Right hindlimb (tissue), 1 donor: ENCODE results near the gene RNF135.
"Not testable (repeated sequence)": the region's sequence is repeated elsewhere in the genome, so short reads cannot be mapped to it uniquely, and the experiment has no call there.

ENCODE experiments used
- DNase-seq: peaks from one replicate; pipeline ENCODE4 v3.0.0-alpha.2; 2018

Gene RNF135

DNA sequence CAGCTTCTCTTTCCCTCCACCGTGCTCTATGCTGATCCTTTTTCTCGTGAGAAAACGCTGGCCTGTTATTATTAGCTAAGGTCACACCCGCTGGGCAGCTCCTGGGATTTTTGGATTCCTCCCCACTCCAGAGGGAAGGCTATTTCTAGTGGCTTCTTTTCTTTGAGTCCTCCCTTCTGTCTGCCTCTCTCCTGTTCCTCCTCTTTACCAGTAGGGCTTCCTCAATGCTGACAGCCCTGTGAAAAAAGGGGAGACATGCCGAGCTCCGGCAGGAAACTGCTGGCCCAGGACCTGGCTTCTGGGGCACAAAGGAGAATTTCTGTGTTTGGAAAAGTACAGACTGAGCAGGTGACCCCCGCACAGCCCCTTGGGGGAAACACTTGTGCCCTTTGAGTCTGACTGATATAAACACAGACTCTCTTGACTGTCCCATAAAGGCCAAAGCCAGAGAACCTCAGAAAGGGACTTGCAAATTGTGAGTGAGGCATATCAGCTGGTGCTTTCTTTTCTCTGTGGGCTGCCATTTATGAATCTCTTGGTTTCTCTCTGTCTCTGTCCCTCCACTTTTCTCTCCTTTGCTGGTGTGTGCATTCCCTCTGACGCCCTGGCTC lies 14.0 kb upstream of the RNF135 start:
- DNase-seq: no peak

GRCh38 chr17:30957741-30958140 lies 13.1 kb upstream of the RNF135 start:
- DNase-seq: no peak

DNA sequence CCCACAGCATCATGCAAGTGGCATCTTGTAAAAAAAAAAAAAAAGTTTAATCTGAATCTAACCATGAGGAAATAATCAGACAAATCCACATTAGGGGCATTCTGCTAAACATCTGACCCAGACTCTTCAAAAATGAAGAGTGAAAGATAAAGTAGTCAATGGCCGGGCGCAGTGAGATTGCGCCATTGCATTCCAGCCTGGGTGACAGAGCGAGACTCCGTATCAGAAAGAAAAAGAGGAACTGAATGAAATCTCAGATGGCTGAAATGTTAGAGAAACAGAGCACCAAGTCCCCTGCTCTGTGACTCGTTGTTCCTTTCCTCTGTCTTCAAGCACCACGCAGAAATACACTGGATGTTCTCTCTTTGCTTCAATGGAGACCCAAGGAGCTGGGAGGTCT lies 12.7 kb upstream of the RNF135 start:
- no peak for DNase-seq

DNA sequence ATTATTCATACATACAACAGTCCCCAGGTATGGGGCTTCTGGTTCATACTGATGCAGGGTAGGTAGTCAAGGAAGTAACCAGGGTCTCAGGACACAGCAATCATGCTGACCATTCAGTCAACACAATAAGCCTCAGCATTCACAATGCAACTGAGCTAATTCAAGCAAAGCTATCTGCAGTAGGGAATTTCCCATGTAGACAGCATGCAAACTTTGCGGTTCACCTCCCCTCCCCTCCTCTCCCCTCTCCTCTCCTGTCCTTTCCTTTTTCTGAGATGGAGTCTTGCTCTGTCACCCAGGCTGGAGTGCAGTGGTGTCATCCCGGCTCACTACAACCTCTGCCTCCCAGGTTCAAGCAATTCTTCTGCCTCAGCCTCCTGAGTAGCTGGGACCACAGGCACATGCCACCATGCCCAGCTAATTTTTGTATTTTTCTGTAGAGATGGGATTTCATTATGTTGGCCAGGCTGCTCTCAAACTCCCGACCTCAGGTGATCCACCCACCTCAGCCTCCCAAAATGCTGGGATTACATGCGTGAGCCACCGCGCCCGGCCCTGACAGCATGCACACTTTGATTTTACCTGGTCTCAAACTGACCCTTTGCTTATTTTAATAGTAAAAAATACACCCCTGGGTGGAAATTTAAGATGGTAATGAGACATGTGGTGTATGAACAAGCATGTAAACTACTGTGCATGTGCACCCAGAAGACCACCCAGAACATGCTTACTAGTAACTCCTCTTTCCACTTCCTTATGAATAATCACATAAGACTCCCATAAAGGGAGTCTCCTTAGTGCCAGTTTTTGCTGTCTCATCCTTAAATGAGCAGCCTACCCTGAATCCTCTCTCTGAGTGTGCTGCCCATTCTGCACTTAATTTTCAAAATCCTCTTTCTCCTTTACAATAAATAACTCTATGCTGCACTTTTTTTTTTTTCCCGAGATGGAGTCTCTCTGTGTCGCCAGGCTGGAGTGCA lies 9.3 kb upstream of the RNF135 start:
- DNase-seq: no peak

- DNase-seq: not testable (repeated sequence)
These were observed 6.5 kb upstream of the RNF135 start for GRCh38 chr17:30964312-30964711.

- DNase-seq: no peak
These were observed 6.0 kb upstream of the RNF135 start for GRCh38 chr17:30964876-30965275.

GRCh38 chr17:30965686-30966085 lies 5.2 kb upstream of the RNF135 start:
- no peak for DNase-seq

- DNase-seq: not testable (repeated sequence)
These were observed 2.9 kb upstream of the RNF135 start for GRCh38 chr17:30967911-30968310.

DNA sequence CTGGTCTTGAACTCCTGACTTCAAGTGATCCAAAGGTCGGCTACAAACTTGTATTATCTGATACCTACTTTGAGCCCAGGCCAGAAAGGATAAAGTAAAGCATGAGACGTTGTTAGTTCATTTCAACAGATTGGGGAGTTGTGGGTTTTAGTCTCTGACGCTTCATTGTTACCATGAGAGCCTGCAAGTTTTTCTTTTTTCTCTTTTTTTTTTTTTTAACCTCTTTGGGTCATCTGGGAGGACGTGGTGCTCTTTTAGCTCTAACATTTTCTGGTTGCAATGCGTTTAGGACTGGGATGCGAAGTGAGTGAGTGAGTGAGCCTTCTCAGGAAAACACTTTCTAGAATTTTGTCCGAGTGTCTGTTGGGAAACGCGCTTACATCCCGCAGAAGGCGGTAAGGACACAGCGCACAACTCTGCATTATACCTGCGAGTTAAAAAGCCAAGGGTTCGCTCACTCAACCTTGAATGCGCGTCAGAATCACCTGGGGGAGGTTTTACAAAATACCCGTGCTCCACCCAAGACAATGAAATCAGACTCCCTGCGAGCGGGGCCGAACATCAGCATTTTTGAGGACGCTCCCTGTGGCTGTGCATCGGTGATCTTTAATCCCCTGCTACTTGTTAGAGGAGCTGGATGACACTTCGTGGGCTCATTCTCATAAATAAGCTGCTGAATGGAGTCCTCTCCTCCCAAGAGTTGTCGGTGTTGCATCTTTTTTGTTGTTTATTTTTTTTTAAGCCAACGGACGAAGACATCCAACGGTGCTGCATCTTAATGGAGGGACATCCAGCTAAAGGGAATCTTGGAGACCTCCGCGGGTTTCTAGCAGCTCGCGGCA lies 629 bp upstream of the RNF135 start:
- DNase-seq: no peak

DNA sequence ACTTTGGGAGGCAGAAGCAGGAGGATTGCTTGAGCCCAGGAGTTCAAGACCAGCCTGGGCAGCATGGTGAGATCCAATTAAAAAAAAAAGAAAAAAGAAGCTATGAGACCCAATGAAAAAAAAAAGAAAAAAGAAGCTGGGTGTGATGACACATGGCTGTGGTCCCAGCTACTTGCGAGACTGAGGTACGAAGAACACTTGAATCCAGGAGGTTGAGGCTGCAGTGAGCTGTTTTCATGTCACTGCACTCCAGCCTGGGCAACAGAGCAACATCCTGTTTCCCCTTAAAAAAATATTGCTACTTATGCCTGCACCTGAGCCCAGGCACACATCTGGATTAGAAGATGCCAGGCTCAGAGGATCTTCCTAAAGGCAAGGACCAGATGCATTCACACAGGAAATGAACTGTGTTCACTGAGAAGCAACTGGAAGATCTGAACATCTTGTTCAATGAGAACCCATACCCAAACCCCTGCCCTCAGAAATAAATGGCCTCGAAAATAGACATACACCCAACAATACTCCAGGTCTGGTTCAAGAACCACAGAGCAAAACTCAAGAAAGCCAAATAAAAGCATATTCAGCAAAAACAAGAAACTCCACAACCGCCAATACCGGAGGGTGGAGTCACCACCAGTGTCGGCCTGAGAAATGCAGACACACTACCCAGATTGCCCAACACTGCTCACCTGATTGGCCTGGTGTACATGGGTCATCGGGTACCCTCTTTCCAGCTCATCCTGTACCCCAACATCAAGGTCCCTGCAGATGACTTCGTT lies 4.4 kb downstream of the RNF135 start:
- no peak for DNase-seq

- DNase-seq: not testable (repeated sequence)
These were observed 9.1 kb downstream of the RNF135 start for GRCh38 chr17:30979919-30980318.

- no peak for DNase-seq
These were observed 11.0 kb downstream of the RNF135 start for GRCh38 chr17:30981531-30982519.

GRCh38 chr17:30982855-30983254 lies 12.0 kb downstream of the RNF135 start:
- no peak for DNase-seq

- DNase-seq: no peak
These were observed 19.6 kb downstream of the RNF135 start for GRCh38 chr17:30990458-30990857.

DNA sequence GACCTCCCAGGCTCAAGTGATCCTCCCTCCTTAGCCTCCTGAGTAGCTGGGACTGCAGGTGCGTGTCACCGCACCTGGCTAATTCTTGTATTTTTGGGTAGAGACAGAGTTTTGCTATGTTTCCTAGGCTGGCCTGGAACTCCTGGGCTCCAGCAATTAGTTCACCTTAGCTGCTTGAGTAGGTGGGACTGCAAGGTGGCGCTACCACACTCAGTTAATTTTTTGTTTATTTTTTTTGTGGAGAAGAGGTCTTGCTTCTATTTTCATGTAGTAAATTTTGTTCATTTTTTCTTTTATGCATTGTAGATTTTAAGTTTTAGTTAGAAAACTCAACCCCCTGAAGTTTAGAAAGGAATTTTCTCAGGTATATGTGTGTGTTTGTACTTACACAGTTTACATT lies 21.7 kb downstream of the RNF135 start:
- DNase-seq: no peak

DNA sequence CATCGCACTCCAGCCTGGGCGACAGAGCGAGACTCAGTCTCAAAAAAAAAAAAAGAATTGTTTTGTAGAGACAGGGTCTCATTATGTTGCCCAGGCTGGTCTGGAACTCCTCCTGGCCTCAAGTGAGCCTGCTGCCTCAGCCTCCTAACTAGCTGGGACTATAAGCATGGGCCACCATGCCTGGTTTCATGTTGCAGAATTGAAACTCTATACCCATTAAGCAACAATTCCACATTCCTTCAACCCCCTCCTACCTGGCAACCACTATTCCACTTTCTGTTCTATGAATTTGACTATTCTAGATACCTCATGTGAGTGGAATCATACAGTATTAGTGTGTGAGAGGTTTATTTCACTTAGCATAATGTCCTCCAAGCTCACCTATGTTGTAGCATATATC lies 24.5 kb downstream of the RNF135 start:
- no peak for DNase-seq

DNA sequence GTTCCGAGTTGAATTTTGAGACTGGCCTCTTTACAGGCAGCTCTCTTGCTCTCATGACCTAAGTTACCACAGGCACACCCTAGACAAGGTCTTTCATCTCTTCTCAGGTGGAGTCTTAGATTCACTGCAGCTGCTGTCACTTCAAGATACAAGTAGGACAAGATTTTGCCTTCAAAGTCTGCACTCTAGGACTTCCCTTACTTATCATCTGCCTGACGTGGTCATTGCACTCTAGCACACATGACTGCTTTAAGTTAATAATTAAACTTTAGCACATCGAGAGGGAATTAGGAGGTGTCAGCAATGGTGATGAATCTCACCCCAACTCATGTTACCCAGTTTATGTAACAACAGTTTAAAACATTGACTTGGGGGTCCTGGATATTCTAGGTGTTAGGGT lies 25.6 kb downstream of the RNF135 start:
- DNase-seq: no peak

DNA sequence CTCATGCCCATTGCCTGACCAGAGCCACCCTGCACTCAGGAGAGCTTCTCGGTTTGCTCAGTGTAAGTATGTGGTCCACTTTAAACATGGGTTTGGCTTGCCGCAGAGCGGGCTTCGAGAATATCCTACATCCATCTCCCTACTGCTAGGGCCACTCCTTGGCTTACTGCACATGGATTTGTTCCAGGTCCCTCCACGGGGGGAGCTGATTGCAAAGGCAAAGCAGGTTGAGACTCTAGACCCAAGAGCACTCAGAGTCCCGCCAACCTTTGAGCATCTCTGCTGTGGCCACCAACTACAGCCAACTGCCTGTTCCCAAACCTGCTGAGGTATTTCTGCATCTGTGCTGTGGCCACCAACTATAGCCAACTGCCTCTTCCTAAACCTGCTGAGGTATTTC lies 26.4 kb downstream of the RNF135 start:
- DNase-seq: no peak

GRCh38 chr17:30997842-30998241 lies 27.0 kb downstream of the RNF135 start:
- DNase-seq: no peak

- DNase-seq: no peak
These were observed 31.2 kb downstream of the RNF135 start for GRCh38 chr17:31002047-31002446.

GRCh38 chr17:31003225-31003866 lies 32.5 kb downstream of the RNF135 start:
- no peak for DNase-seq
